TTC549 (cell line): Measurements from ENCODE around the gene RFPL1.

Source experiments
- FAIRE-seq: peaks from 2 replicates; lab custom pipeline; 2012; peaks lifted over from hg19 to GRCh38; lab: Jason Lieb, UNC

RFPL1 gene

DNA sequence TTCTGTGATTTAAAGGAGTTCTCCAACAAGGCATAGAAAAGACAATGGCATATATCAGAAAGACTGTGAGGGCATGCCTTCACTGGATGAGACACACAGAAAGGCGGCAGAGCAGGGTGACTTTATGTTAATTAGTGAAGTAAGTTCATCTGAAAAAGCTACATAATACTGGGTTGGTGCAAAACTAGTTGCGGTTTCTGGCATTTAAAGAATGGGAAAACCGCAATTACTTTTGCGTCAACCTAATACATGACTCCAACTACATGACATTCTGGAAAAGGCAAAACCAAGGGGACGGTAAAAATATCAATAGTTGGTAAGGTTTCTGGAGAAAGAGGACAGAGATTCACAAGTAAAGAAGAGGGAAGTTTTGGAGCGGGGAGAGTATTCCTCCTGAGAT, 5.1 kb downstream of the RFPL1 start:
- no peak for FAIRE-seq

DNA sequence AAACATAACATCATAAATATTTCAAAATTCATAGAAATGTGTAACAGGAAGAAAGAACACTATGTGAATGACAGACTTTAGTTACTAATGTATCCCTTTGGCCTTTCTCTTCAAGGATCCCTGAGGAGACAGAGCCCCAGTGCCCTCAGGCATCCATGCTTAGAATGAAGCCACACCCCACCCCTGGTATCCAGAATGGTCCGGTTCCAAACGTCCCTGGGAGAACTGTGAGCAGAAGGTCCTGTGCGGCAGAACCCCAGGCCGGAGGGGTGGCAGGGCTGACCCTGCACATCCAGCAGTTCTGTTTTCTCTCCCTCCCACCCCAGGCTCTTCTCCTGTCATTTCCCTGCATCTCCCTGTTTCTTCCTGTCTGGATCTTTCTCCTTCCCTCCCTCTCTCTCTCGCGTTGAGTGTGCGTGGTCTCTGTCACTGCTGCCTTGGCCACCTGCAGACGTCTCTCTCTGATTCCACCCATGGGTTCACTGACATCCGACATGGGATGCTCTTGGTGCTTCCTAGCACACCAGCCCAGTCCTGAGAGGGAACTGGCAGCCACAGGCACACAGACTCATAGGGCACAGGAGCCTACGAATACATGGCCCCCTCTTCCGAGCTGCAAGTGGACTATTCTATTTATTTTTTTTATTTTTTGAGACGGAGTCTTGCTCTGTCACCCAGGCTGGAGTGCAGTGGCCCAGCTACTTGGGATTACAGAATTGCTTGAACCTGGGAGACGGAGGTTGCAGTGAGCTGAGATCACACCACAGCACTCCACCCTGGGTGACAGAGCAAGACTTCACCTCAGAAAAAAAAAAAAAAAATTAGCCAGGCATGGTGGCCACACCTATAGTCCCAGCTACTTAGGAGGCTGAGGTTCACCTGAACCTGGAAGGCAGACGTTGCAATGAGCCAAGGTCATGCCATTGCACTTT, 5.7 kb downstream of the RFPL1 start:
- no peak for FAIRE-seq

DNA sequence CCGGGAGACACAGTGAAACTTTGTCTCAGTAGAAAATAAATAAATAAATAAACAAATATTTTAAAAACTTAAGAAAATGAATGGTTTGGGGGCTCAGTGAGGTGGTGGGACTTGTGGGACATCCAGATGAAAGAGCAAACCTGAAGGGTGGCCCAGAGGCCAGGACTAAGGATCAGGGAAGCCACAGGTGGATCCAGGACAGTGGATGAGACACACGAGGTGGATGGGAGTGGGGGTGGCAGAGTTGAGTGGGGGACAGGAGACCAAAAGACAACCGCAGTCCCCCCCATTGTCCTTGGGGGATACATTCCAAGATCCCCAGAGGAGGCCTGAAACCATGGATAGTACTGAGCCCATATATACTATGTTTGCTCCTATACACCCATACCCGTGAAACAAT, 7.1 kb downstream of the RFPL1 start:
- no peak for FAIRE-seq

DNA sequence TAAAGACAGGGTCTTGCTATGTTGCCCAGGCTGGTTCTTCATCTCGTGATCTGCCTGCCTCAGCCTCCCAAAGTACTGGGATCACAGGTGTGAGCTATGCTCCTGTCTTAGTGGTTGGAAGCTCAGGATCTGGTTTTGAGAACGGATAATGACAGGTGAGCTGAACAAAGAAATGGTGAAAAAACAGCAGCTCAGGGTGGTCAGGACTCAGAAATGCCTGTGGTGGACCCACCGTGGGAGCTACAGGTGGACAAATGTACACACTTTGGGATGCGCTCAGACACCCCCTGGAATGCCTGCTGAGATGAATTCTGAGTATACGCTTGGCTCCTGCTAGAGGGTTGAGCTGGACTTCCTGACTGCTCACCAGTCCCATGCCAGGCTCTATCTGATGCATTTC, 9.5 kb downstream of the RFPL1 start:
- no peak for FAIRE-seq

DNA sequence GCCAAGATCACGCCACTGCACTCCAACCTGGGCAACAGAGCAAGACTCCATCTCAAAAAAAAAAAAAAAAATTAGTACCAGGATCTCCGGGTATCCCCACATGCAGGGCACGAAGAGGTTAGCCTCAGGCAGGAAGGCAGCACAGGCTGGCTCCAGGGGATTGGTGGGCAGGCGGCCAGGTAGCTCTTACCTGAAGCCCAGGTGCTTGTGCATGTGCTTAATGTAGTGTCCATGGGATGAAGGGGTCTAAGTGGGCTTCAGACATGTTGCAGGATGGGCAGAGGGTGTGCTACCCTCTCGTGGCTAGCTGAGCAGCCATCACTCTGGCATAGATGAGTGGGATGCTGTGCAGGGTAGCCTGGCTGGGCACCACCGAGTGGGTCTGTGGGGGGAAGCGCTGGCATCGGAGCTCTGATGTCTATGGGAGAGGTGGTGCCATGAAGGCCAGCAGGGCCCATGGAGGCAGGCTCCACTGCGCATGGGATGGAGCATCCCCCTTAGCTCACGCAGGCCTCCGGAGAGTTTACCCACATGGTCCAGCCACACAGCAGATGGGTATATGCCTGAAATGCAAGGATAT, 11.0 kb downstream of the RFPL1 start:
- no peak for FAIRE-seq

DNA sequence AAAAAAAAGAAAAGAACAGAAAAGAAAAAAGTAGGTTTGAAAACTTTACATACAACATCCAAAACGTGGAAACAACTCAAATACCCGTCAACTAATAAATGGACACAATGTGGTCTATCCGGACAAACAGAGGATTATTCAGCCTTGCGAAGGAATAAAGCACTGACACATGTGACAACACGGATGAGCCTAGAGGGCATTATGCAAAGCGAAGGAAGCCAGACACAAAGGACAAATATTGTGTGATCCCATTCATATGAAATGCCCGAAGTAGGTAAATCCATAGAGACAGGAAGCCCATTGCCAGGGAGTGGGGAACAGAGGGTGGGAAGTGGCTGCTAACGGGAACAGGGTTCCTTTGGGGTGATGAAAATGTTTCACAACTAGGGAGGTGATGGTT, 11.8 kb downstream of the RFPL1 start:
- no peak for FAIRE-seq

DNA sequence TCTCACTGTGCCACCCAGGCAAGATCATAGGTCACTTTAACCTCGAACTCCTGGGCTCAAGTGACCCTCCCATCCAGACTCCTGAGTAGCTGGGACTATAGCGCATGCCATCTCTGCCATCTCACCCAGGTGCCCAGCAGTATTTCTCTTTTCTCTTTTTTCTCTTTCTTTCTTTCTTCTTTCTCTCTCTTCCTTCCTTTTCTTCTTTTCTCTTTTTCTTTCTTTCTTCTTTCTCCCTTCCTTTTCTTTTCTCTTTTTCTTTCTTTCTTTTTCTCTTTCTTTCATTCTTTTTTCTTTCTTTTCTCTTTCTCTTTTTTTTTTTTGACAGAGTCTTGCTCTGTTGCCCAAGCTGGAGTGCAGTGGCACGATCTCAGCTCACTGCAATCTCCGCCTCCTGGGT, 13.5 kb downstream of the RFPL1 start:
- FAIRE-seq, result no peak

DNA sequence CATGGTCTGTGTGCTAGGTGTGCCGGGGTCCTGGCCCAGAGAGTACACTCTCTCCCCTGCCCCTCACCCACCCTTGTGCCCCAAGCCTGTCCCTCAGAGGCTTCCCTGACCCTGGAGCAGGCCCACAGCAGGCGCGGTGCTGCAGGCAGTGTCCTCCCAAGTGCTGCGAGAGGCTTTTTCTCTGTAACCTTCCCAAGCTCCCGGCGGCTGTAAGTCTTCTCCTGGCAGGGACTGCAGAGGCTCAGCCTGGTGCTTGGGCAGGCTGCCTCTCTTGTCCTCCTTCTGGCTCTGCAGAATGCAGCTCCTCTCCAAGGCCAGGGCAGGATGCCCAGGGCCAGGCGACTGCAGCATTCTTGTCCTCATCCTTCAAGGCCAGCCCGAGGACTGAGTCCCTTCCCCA, 15.9 kb downstream of the RFPL1 start:
- no peak for FAIRE-seq

- no peak for FAIRE-seq
Measured at GRCh38 chr22:29456211-29456671, 17.9 kb downstream of the RFPL1 start.

DNA sequence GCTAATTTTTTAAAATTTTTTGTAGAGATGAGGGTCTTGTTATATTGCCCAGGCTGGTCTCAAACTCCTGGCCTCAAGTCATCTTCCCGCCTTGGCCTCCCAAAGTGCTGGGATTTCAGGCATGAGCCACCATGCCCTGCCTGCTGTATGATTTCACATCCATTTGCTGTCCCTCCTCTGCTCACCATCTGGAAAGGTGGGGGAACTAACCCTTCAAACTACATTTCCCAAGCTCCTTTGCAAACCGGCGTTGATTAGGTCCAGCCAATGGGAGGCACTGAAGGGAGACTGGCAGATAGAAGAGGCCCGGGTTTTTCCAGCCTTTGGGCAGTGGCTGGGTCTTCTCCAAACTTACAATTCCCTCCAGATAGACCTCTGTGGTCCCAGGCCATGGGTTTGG, 19.3 kb downstream of the RFPL1 start:
- no peak for FAIRE-seq

GRCh38 chr22:29458551-29458950, 20.2 kb downstream of the RFPL1 start:
- FAIRE-seq, result no peak

GRCh38 chr22:29459773-29460172, 21.4 kb downstream of the RFPL1 start:
- FAIRE-seq, result no peak

GRCh38 chr22:29461263-29461662, 22.9 kb downstream of the RFPL1 start:
- no peak for FAIRE-seq

- no peak for FAIRE-seq
Measured at GRCh38 chr22:29463629-29464028, 25.2 kb downstream of the RFPL1 start.

DNA sequence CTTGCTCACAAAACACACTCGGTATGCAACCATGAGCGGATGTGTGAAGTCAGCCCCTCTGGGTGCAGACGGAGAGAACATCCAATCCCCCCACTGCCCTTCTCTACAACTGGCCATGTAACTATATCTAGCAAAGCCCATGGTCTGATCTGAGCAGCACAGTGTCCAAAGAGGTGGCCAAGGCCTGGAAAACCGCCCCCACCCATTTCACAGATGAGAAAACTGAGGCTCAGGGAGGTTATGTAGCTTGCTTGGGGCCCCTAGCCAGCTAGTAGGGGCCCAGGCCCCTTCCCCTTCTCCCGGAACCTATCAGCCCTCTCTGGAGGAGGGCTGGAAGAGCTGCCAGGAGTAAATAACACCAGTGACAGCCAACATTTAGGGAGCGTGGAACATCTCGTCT, 26.2 kb downstream of the RFPL1 start:
- no peak for FAIRE-seq

DNA sequence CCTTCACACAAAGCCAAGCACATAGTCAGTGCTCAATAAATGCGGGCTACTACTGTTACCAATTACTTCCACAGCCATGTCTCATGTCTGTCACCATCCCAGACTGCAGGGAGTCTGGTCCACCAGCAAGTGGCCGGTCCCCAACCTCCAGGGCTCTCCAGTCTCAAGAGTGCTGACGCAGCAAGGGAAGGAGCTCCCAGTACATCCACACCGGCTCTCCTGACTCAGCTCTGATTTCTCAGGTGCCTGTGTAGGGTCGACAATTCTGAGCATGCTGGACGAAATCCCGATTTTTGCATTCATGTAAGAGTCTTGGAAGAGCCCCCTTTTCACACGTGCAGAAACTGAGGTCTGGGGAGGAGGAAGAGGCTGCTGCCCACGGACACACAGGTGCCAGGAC, 31.4 kb downstream of the RFPL1 start:
- FAIRE-seq, result no peak

GRCh38 chr22:29470159-29470855, 31.9 kb downstream of the RFPL1 start:
- FAIRE-seq, result no peak

DNA sequence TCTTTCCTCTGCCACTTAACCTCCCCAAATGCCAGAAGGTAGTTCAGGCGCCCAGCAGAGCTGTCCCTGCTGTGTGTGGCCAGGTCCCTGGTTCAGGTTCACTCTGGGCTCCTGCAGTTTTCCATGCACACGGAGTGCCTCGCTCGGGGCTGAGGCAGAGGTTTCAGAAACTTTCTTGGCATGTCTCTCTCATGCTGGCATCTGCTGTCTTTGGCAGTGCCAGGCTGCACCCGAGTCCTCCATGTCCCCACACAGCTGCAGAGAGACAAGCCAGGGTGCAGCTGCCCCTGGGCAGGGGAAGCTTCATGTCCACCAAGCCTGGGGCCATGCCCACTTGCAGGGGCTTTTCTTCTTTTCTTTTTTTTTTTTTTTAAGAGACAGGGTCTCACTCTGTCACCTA, 34.6 kb downstream of the RFPL1 start:
- FAIRE-seq, result no peak

DNA sequence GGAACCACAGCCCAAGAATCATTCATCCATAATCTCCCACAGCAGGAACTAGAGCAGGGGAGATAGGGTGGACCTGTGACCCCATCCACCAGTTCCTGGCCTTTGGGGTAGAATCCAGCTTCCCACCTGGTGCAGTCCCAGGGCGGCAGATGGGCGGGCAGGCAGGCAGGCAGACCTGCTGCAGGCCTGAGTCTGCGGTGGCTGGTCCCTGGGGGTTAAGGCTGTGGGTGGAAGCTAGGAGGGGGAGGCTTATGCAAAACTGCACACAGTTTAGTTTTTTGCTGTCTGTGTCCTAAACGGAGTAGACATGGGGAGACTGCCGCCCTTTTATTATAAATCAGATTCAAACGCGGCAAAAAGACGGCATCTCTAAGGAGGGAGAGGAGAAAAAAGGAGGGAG, 37.2 kb downstream of the RFPL1 start:
- no peak for FAIRE-seq

GRCh38 chr22:29476116-29476515, 37.7 kb downstream of the RFPL1 start:
- FAIRE-seq, result no peak

- no peak for FAIRE-seq
Measured at GRCh38 chr22:29477723-29478318, 39.4 kb downstream of the RFPL1 start.

DNA sequence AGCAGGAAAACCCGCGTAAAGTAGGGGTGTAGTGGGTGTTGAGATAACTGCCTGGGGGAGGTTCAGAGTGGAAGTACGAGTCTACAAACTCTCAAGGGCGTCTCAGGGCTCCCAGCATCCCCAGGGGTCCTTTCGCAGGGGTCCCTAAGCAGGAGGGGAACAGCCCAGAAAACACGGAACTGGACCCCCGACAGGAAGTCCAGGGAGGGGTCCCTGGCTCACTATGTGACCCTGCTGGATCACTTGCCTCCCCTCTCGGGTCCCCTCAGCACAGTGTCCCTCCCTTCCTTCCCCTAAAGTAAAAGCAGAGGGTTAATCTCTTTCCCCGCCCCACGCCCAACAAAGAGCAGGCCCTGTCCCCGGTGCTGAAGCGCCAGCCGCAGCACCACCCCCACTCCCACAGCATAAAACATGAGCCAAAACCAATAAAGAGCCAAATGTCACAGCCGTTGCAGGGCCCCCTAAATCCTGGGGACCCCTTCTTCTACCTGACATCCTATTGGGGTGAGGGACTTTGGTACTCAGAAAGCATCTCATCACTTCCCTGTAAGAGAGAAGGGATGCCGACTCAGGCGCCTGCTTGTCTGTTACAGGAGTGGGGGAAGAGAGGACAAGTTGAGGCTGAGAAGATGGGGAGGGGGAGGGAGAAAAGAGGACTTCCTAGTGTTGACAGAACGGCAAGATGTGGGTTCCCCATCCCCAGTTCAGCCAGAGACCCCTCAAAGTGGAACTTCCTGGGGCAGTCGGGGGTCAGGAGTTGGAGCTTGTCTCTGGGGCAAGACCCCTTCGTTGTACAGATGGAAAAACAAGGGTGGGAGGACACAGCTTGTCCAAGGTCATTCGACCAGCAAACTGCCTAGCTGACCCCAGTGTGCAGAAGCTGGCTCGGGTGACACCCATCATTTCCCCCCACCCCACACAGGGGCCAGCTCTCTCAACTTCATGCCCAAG, 40.2 kb downstream of the RFPL1 start:
- no peak for FAIRE-seq
